HPDE6-E6E7 (cell line): Measurements from ENCODE around the gene PROSER2.
"Not testable (repeated sequence)": the region's sequence is repeated elsewhere in the genome, so short reads cannot be mapped to it uniquely, and the experiment has no call there.

Source experiments
- DNase-seq: peaks from one replicate; pipeline ENCODE4 v3.0.0; 2011; ENCODE audit warnings: missing footprints; ENCODE audit errors: extremely low spot score

PROSER2 gene

GRCh38 chr10:11835704-11836103, 12.5 kb downstream of the PROSER2 start:
- no peak for DNase-seq

- DNase-seq = no peak
These were observed 14.4 kb downstream of the PROSER2 start for GRCh38 chr10:11837372-11838161.

- peak; percentile 32 for DNase-seq
These were observed 15.2 kb downstream of the PROSER2 start for GRCh38 chr10:11838298-11838852.

- DNase-seq = no peak
These were observed 18.2 kb downstream of the PROSER2 start for GRCh38 chr10:11841375-11841774.

GRCh38 chr10:11842411-11842810, 19.3 kb downstream of the PROSER2 start:
- DNase-seq = no peak

- DNase-seq = no peak
These were observed 22.0 kb downstream of the PROSER2 start for GRCh38 chr10:11845113-11845512.

- DNase-seq = no peak
These were observed 23.4 kb downstream of the PROSER2 start for GRCh38 chr10:11846542-11846941.

GRCh38 chr10:11849277-11849676, 26.1 kb downstream of the PROSER2 start:
- no peak for DNase-seq

- DNase-seq = no peak
These were observed 26.8 kb downstream of the PROSER2 start for GRCh38 chr10:11849911-11850310.

- no peak for DNase-seq
These were observed 28.8 kb downstream of the PROSER2 start for GRCh38 chr10:11851910-11852309.

- DNase-seq = not testable (repeated sequence)
These were observed 29.5 kb downstream of the PROSER2 start for GRCh38 chr10:11852637-11853036.

GRCh38 chr10:11853468-11853867, 30.3 kb downstream of the PROSER2 start:
- DNase-seq = no peak

- DNase-seq = no peak
These were observed 31.1 kb downstream of the PROSER2 start for GRCh38 chr10:11854301-11854700.

- DNase-seq = no peak
These were observed 32.9 kb downstream of the PROSER2 start for GRCh38 chr10:11856089-11856488.

GRCh38 chr10:11856678-11857077, 33.5 kb downstream of the PROSER2 start:
- no peak for DNase-seq

GRCh38 chr10:11858093-11858492, 34.9 kb downstream of the PROSER2 start:
- DNase-seq = no peak

- no peak for DNase-seq
These were observed 38.2 kb downstream of the PROSER2 start for GRCh38 chr10:11861341-11861740.

- no peak for DNase-seq
These were observed 38.8 kb downstream of the PROSER2 start for GRCh38 chr10:11861811-11862428.

- DNase-seq = no peak
These were observed 40.4 kb downstream of the PROSER2 start for GRCh38 chr10:11863353-11864109.

- DNase-seq = no peak
These were observed 41.6 kb downstream of the PROSER2 start for GRCh38 chr10:11864727-11865126.

GRCh38 chr10:11865561-11865960, 42.4 kb downstream of the PROSER2 start:
- no peak for DNase-seq

GRCh38 chr10:11866199-11866925, 43.2 kb downstream of the PROSER2 start:
- DNase-seq = no peak
